Osteocyte (in vitro differentiated cells): Measurements from ENCODE around the gene ACTR1A. TPM values are rescaled to one million over a fixed set of nuclear protein-coding genes. Genes with fewer than 3 reads are reported as not detected.

ENCODE experiments used
- DNase-seq: peaks from one replicate; pipeline ENCODE4 v3.0.0; 2021; ENCODE audit warnings: mixed read lengths; ENCODE audit not compliant: unreplicated experiment; ENCODE audit errors: extremely low spot score
- H3K27ac Mint-ChIP-seq: one replicate; pipeline ENCODE4 v1.8.0; 2021; ENCODE audit warnings: mild to moderate bottlenecking, mixed read lengths; ENCODE audit not compliant: unreplicated experiment
- H3K27me3 Mint-ChIP-seq: one replicate; pipeline ENCODE4 v1.8.0; 2021; ENCODE audit warnings: mixed read lengths; ENCODE audit not compliant: unreplicated experiment
- H3K36me3 Mint-ChIP-seq: one replicate; pipeline ENCODE4 v1.8.0; 2021; ENCODE audit warnings: mixed read lengths; ENCODE audit not compliant: unreplicated experiment
- H3K4me1 Mint-ChIP-seq: one replicate; pipeline ENCODE4 v1.8.0; 2021; ENCODE audit warnings: mixed read lengths; ENCODE audit not compliant: unreplicated experiment
- H3K4me3 Mint-ChIP-seq: one replicate; pipeline ENCODE4 v1.8.0; 2021; ENCODE audit warnings: mild to moderate bottlenecking, moderate library complexity, mixed read lengths; ENCODE audit not compliant: unreplicated experiment
- H3K9me3 Mint-ChIP-seq: one replicate; pipeline ENCODE4 v1.8.0; 2021; ENCODE audit warnings: mixed read lengths; ENCODE audit not compliant: unreplicated experiment
- CTCF ChIP-seq: fragments of 200-600 bp; sonication (generic); IDR thresholded peaks from 2 replicates; pipeline ENCODE4 v1.5.0; 2021; ENCODE audit warnings: antibody characterized with exemption, mild to moderate bottlenecking, moderate library complexity
- total RNA-seq: library from RNA; stranded (reverse); gene quantifications from 2 replicates; pipeline ENCODE4 v1.2.1, GENCODE V29; 2021

ACTR1A gene
- total RNA-seq, 1 donor from 2014 or later: 123 TPM

- no peak for TF ChIP-seq CTCF
- no peaks in the 10 kb centered on the region for H3K36me3 Mint-ChIP-seq
- H3K4me3 Mint-ChIP-seq: peak overlapping the region; percentile 87
- H3K27me3 Mint-ChIP-seq: no peaks in the 10 kb centered on the region
- H3K4me1 Mint-ChIP-seq: peaks cover 10% of the 10 kb centered on the region
- peak overlapping the region; percentile 64 for H3K27ac Mint-ChIP-seq
- no peaks in the 10 kb centered on the region for H3K9me3 Mint-ChIP-seq
- DNase-seq: no peak
These were observed 53.0 kb downstream of the ACTR1A start for GRCh38 chr10:102449321-102450123.

- H3K4me1 Mint-ChIP-seq: peaks cover 5% of the 10 kb centered on the region
- no peak for TF ChIP-seq CTCF
- no peak overlapping the region for H3K27ac Mint-ChIP-seq
- no peaks in the 10 kb centered on the region for H3K36me3 Mint-ChIP-seq
- no peak overlapping the region for H3K4me3 Mint-ChIP-seq
- peaks cover 9% of the 10 kb centered on the region for H3K27me3 Mint-ChIP-seq
- no peak for DNase-seq
- no peaks in the 10 kb centered on the region for H3K9me3 Mint-ChIP-seq
These were observed 57.7 kb downstream of the ACTR1A start for GRCh38 chr10:102444851-102445250.

- H3K9me3 Mint-ChIP-seq: no peaks in the 10 kb centered on the region
- DNase-seq: no peak
- H3K27ac Mint-ChIP-seq: no peak overlapping the region
- H3K36me3 Mint-ChIP-seq: no peaks in the 10 kb centered on the region
- H3K4me1 Mint-ChIP-seq: peaks cover 9% of the 10 kb centered on the region
- TF ChIP-seq CTCF: no peak
- no peak overlapping the region for H3K4me3 Mint-ChIP-seq
- peaks cover 20% of the 10 kb centered on the region for H3K27me3 Mint-ChIP-seq
These were observed 64.1 kb downstream of the ACTR1A start for GRCh38 chr10:102438374-102438773.

- DNase-seq: no peak
- peaks cover 12% of the 10 kb centered on the region for H3K4me1 Mint-ChIP-seq
- no peak for TF ChIP-seq CTCF
- H3K36me3 Mint-ChIP-seq: no peaks in the 10 kb centered on the region
- H3K4me3 Mint-ChIP-seq: no peak overlapping the region
- peaks cover 17% of the 10 kb centered on the region for H3K27me3 Mint-ChIP-seq
- no peak overlapping the region for H3K27ac Mint-ChIP-seq
- no peaks in the 10 kb centered on the region for H3K9me3 Mint-ChIP-seq
These were observed 65.0 kb downstream of the ACTR1A start for GRCh38 chr10:102437515-102437914.

- Mint-ChIP-seq H3K9me3 (no peaks in the 10 kb centered on the region), H3K4me1 (peaks cover 17% of the 10 kb centered on the region), H3K36me3 (no peaks in the 10 kb centered on the region), H3K4me3 (no peak overlapping the region), H3K27ac (no peak overlapping the region), H3K27me3 (peaks cover 13% of the 10 kb centered on the region)
- DNase-seq: no peak
- TF ChIP-seq CTCF: no peak
These were observed 66.2 kb downstream of the ACTR1A start for GRCh38 chr10:102436312-102436711.
